DOHH2 (cell line): Measurements from ENCODE around the gene CDCP1.
"Not testable (repeated sequence)": the region's sequence is repeated elsewhere in the genome, so short reads cannot be mapped to it uniquely, and the experiment has no call there.

Experiments used
- H3F3A ChIP-seq: fragments of 200-600 bp; sonication (generic), shearing (Covaris generic); 2 replicates; pipeline ENCODE4 v1.6.0; 2016; ENCODE audit warnings: antibody characterized with exemption, mild to moderate bottlenecking; ENCODE audit not compliant: control insufficient read depth, insufficient read depth
- H3K27ac ChIP-seq: fragments of 200-600 bp; sonication (generic); 2 replicates; pipeline ENCODE4 v1.5.1; 2014; ENCODE audit warnings: low read depth, mild to moderate bottlenecking, low read length, moderate library complexity
- H3K27me3 ChIP-seq: fragments of 200-600 bp; sonication (generic); 2 replicates; pipeline ENCODE4 v1.6.1; 2014; ENCODE audit warnings: mild to moderate bottlenecking, low read length, mixed read lengths; ENCODE audit not compliant: control insufficient read depth
- H3K36me3 ChIP-seq: fragments of 200-600 bp; sonication (generic); 2 replicates; pipeline ENCODE4 v1.6.1; 2014; ENCODE audit warnings: mild to moderate bottlenecking, low read length, moderate library complexity, mixed read lengths; ENCODE audit not compliant: control insufficient read depth
- H3K4me1 ChIP-seq: fragments of 200-600 bp; sonication (generic); 2 replicates; pipeline ENCODE4 v1.6.1; 2014; ENCODE audit warnings: mild to moderate bottlenecking, low read length, mixed read lengths; ENCODE audit not compliant: control insufficient read depth
- H3K4me2 ChIP-seq: fragments of 200-600 bp; sonication (generic); 2 replicates; pipeline ENCODE4 v1.6.0; 2014; ENCODE audit warnings: mild to moderate bottlenecking, low read length, moderate library complexity
- H3K4me3 ChIP-seq: fragments of 200-600 bp; sonication (generic); 2 replicates; pipeline ENCODE4 v1.5.1; 2014; ENCODE audit warnings: mild to moderate bottlenecking, low read length, mixed read lengths
- H3K79me2 ChIP-seq: fragments of 200-600 bp; sonication (generic); 2 replicates; pipeline ENCODE4 v1.6.1; 2014; ENCODE audit warnings: mild to moderate bottlenecking, low read length, mixed read lengths; ENCODE audit not compliant: control insufficient read depth
- H3K9me2 ChIP-seq: fragments of 200-600 bp; sonication (generic); replicated peaks from 2 replicates; pipeline ENCODE4 v1.6.1; 2014; ENCODE audit warnings: mild to moderate bottlenecking, low read length, mixed read lengths; ENCODE audit not compliant: control insufficient read depth
- H3K9me3 ChIP-seq: fragments of 200-600 bp; sonication (generic); 2 replicates; pipeline ENCODE4 v1.6.1; 2014; ENCODE audit warnings: antibody characterized with exemption, low read length, mixed read lengths; ENCODE audit not compliant: control insufficient read depth, insufficient read depth
- H4K20me1 ChIP-seq: fragments of 200-600 bp; sonication (generic); 2 replicates; pipeline ENCODE4 v1.6.0; 2014; ENCODE audit warnings: low read depth, mild to moderate bottlenecking, antibody characterized with exemption, low read length, moderate library complexity; ENCODE audit not compliant: control insufficient read depth, insufficient read depth
- EZH2phosphoT487 ChIP-seq: fragments of 200-600 bp; sonication (generic); IDR thresholded peaks from 2 replicates; pipeline ENCODE4 v1.6.1; 2017; ENCODE audit warnings: borderline replicate concordance, mild to moderate bottlenecking, antibody characterized with exemption, low read length, moderate library complexity, mixed read lengths
- TF ChIP-seq, protein P1 (sequence below): fragments of 200-600 bp; sonication (generic); IDR thresholded peaks from one replicate; pipeline ENCODE4 v1.5.1; 2014; ENCODE audit warnings: antibody characterized with exemption, mild to moderate bottlenecking, low read depth, low read length; ENCODE audit not compliant: poor library complexity, severe bottlenecking

CDCP1 gene

DNA sequence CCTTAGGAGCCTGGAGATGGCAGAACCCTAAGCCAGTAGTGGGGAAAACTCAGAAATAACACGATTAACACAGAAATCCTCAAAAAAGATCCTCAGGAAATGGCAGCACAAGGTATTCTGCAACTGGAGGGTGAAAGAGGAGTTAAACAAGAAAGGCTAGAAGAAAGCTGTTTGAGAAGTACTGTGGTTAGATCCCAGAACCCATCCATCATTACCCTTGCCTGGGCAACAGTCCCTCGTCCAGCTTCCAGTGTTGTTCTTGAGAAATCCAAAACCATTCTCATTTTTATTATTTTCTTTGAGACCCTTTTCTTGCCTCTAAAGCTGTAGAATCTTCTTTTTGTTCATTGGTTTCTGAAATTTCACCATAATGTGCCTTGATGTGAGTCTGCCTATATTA is 2.7 kb upstream of the CDCP1 start:
- Histone ChIP-seq H3K36me3 (no peaks in the 10 kb centered on the region), H3K79me2 (no peaks in the 10 kb centered on the region), H3F3A (no peaks in the 10 kb centered on the region), H3K27me3 (no peaks in the 10 kb centered on the region), H4K20me1 (no peaks in the 10 kb centered on the region), H3K4me3 (no peak overlapping the region), H3K27ac (no peak overlapping the region), H3K4me2 (no peak overlapping the region), H3K9me2 (no peaks in the 10 kb centered on the region), H3K4me1 (no peaks in the 10 kb centered on the region), H3K9me3 (peaks cover 6% of the 10 kb centered on the region; the same call in 1 of the 2 replicates)
- TF ChIP-seq, protein P1, sequence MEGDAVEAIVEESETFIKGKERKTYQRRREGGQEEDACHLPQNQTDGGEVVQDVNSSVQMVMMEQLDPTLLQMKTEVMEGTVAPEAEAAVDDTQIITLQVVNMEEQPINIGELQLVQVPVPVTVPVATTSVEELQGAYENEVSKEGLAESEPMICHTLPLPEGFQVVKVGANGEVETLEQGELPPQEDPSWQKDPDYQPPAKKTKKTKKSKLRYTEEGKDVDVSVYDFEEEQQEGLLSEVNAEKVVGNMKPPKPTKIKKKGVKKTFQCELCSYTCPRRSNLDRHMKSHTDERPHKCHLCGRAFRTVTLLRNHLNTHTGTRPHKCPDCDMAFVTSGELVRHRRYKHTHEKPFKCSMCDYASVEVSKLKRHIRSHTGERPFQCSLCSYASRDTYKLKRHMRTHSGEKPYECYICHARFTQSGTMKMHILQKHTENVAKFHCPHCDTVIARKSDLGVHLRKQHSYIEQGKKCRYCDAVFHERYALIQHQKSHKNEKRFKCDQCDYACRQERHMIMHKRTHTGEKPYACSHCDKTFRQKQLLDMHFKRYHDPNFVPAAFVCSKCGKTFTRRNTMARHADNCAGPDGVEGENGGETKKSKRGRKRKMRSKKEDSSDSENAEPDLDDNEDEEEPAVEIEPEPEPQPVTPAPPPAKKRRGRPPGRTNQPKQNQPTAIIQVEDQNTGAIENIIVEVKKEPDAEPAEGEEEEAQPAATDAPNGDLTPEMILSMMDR, result no peak
- no peak for TF ChIP-seq EZH2phosphoT487

DNA sequence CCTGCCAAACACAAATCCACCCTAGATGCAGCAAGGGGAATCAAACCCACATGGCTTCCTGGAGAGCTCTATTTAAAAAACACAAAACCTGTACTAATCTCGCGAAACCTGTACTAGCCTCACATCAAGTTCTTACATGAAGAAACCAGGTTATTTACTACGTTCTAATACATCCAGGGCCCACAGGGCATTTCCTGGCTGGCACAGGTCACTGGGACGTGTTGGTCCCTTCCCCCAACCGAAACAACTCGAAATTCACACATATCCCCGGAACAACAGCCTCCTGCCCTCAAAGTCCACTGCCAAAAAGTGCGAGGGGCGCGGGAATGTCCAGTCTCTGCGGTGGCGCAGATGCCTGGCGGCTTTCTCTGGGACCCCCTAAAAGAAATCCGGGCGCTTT is 955 bp downstream of the CDCP1 start:
- TF ChIP-seq, protein P1, result no peak
- TF ChIP-seq EZH2phosphoT487, result no peak
- Histone ChIP-seq H4K20me1 (no peaks in the 10 kb centered on the region), H3K9me2 (no peaks in the 10 kb centered on the region), H3K27me3 (peaks cover 3% of the 10 kb centered on the region; the same call in 1 of the 2 replicates), H3K27ac (no peak overlapping the region), H3K79me2 (no peaks in the 10 kb centered on the region), H3F3A (no peaks in the 10 kb centered on the region), H3K9me3 (peaks cover 6% of the 10 kb centered on the region; the same call in 1 of the 2 replicates), H3K4me2 (no peak overlapping the region), H3K4me3 (no peak overlapping the region), H3K36me3 (no peaks in the 10 kb centered on the region), H3K4me1 (no peaks in the 10 kb centered on the region)

DNA sequence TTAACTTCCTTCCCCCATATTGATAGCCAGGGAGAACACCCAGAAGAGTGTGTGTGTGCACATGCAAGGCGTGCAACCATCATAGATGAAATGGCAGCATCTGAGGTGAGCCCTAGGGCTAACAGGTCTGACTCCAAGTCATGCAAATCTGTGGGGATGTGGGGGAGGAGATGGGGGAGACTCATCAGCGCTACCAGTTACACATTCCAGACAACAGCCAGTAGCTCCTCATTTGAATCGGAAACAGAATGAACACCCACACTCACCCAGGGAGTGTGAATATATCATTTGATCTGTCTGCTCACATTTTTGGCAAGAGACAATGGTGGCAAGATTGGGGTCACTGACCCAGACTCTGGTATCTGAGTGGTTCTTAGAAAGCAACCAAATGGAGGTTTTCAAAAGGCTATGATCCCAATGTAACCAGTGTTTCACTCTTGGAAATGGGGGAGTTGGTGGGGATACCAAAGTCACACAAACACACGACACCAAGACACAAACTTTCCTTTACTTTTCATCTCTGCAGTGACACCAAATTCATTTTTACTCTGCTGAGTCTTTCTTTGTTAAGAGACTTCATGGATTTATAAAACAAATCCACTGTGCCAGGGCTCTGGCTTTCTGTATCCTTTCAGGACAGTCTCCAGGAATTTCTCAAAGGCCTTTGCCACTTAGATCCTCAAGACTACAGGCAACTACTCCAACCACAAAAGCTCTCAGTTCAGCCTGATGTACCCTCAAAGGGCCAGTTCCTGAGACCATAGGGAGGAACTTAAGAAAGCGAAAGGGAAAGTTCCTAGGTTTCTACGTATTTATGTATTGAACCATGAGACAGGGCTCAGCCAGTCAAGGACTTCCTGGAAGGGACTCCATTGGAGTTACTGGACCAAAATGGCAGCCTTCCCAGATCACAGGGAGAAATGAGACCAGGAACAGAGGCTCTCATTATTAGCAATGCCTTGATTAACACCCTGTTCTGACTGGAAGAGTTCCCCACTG is 2.2 kb downstream of the CDCP1 start:
- no peak overlapping the region for H3K4me2 ChIP-seq

DNA sequence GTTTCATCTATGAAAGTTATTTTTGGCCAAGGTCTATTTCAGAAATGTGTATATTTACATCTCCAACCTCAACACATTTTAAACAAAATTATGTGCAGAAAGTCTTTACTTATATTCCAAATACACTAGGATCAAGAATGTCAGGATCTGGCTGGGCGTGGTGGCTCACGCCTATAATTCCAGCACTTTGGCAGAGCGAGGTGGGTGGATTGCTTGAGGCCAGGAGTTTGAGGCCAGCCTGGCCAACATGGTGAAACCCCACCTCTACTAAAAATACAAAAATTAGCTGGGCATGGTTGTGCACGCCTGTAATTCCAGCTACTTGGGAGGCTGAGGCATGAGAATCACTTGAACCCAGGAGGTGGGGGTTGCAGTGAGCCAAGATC is 5.4 kb downstream of the CDCP1 start:
- not testable (repeated sequence) for H3K4me3 ChIP-seq, H3K27ac ChIP-seq, H3F3A ChIP-seq, H3K27me3 ChIP-seq, H3K9me2 ChIP-seq, H3K4me2 ChIP-seq, H3K4me1 ChIP-seq, H4K20me1 ChIP-seq, H3K36me3 ChIP-seq, H3K9me3 ChIP-seq, H3K79me2 ChIP-seq

More for the DNA sequence above, 2.2 kb downstream of the CDCP1 start:
- Histone ChIP-seq H3K9me3 (peaks cover 6% of the 10 kb centered on the region; the same call in 1 of the 2 replicates), H3F3A (no peaks in the 10 kb centered on the region), H3K9me2 (no peaks in the 10 kb centered on the region), H3K27ac (no peak overlapping the region), H4K20me1 (no peaks in the 10 kb centered on the region), H3K4me1 (no peaks in the 10 kb centered on the region), H3K79me2 (no peaks in the 10 kb centered on the region), H3K4me3 (no peak overlapping the region), H3K27me3 (peaks cover 3% of the 10 kb centered on the region; the same call in 1 of the 2 replicates), H3K36me3 (no peaks in the 10 kb centered on the region)
- TF ChIP-seq, protein P1, result no peak
- no peak for TF ChIP-seq EZH2phosphoT487
